Measurements from ENCODE around the gene RHOT2. TPM values are rescaled to one million over a fixed set of nuclear protein-coding genes. Genes with fewer than 3 reads are reported as not detected.

RHOT2 gene
- total and polyA plus RNA-seq, 10 of the 15 experiments (the other 5 are each of a cell fraction or from before 2014, with no cell fraction given), result 3.7 to 174 (median 69.8) TPM

GRCh38 chr16:636206-637080 is 31.5 kb upstream of the RHOT2 start, which contains the start of gene METTL26:
METTL26 (minus strand) TSS chr16:636305; CDS start chr16:636290, 15 bp downstream.
- H3K79me2 ChIP-seq (ENCODE audit: control insufficient read depth, insufficient read depth, low read length), result peaks cover 20% of the 10 kb centered on the region
- H4K20me1 ChIP-seq (ENCODE audit: control insufficient read depth, insufficient read depth), result no peaks in the 10 kb centered on the region
- H3K4me3 ChIP-seq, result peak within 1 kb of the TSS; percentile 88
- CTCF ChIA-PET, result interaction anchor here (1.1 to 1.5 kb wide), 5 partner anchors 12 to 59 kb away, joined by 4 to 11 read pairs (median 4); partner anchors contain the start of genes RHOT2 and WDR90
- H2AFZ ChIP-seq (ENCODE audit: control insufficient read depth, low read depth, low read length), result peak within 1 kb of the TSS; percentile 98
- intact Hi-C loops (cut with micrococcal nuclease; ENCODE audit: unreplicated experiment), result loop anchor here (1.0 to 5.0 kb wide), 3 partner anchors 46 to 109 kb away; partner anchors contain the start of genes CAPN15, JMJD8 and STUB1
- peaks cover 13% of the 10 kb centered on the region for H3K4me1 ChIP-seq (ENCODE audit: control insufficient read depth, insufficient read depth, low read length)
- ATAC-seq (peak; percentile 92), FAIRE-seq (peak; percentile 95), DNase-seq (ENCODE audit: low read depth, low spot score) (peak; percentile 68)
- no peaks in the 10 kb centered on the region for H3K9me3 ChIP-seq (replicated peaks; ENCODE audit: control insufficient read depth, insufficient read depth, low read length)
- peak within 1 kb of the TSS; percentile 91 for H3K4me2 ChIP-seq (ENCODE audit: control insufficient read depth, insufficient read depth)
- H3K27ac ChIP-seq (ENCODE audit: control insufficient read depth, insufficient read depth), result peak within 1 kb of the TSS; percentile 82
- POLR2A ChIA-PET, result interaction anchor here (0.6 to 1.9 kb wide), 12 partner anchors 11 to 1136 kb away, joined by 3 to 5 read pairs (median 4); partner anchors contain the start of genes RHOT2 and WDR90
- under 1% methylated on average over 86 of the region's 91 CpGs for WGBS (ENCODE audit: insufficient coverage, insufficient replicate concordance, low lambda C conversion rate, missing lambda C conversion rate)
- in situ Hi-C loops (cut with MboI), result no loop called here
- no peaks in the 10 kb centered on the region for H3K27me3 ChIP-seq (replicated peaks in 1 of 2; ENCODE audit: control insufficient read depth in 2 of 2, insufficient read depth in 2 of 2, low read length in 1 of 2)
- RAD21 ChIA-PET (ENCODE audit: unreplicated experiment), result interaction anchor here (0.6 to 2.0 kb wide), 4 partner anchors 13 to 110 kb away, joined by 3 to 13 read pairs (median 4); partner anchors contain the start of genes CAPN15, RHBDL1 and WDR90
- peaks cover 0 to 4% of the 10 kb centered on the region in 2 experiments; a peak in 3 of 4 replicates for H3K36me3 ChIP-seq (ENCODE audit: control insufficient read depth in 2 of 2, insufficient read depth in 2 of 2, low read length in 1 of 2)
- SMC1A ChIA-PET (ENCODE audit: uncharacterized antibody, unreplicated experiment), result interaction anchor here (1.6 kb wide), 1 partner anchor 12 kb away, joined by 5 read pairs; no protein-coding TSS in a partner anchor
- H3K9ac ChIP-seq (ENCODE audit: control insufficient read depth, insufficient read depth, low read length), result peak within 1 kb of the TSS; percentile 85
- BruUV-seq (replicated peaks), result no TSS peak
- TF ChIP-seq IKZF1 (conservative IDR thresholded peaks at IDR 0.05) (peak; percentile 99), MAX (IDR thresholded peaks at IDR 0.05; ENCODE audit: low read depth, low read length) (peak; percentile 66), PAX5 (IDR thresholded peaks at IDR 0.05; ENCODE audit: borderline replicate concordance, low read depth, low read length) (peak; percentile 81; the same call in 1 of the 2 replicates), HDAC6 (IDR thresholded peaks at IDR 0.05; ENCODE audit: unreplicated experiment) (no peak), NR2C2 (IDR thresholded peaks at IDR 0.05; ENCODE audit: borderline replicate concordance, control insufficient read depth, insufficient read length, low read depth) (no peak), RAD21 (IDR thresholded peaks at IDR 0.05; ENCODE audit: insufficient read depth, low read depth, low read length) (no peak), ZSCAN29 (IDR thresholded peaks at IDR 0.05) (peak; percentile 86), SKIL (IDR thresholded peaks at IDR 0.05; ENCODE audit: low read depth, poor library complexity, severe bottlenecking) (peak; percentile 81), ZNF622 (IDR thresholded peaks at IDR 0.05) (no peak), STAT3 (IDR thresholded peaks at IDR 0.05; ENCODE audit: low read depth, low read length) (no peak), TARDBP (IDR thresholded peaks at IDR 0.05; ENCODE audit: borderline replicate concordance) (peak; percentile 94)
- TF ChIP-seq, protein P1, sequence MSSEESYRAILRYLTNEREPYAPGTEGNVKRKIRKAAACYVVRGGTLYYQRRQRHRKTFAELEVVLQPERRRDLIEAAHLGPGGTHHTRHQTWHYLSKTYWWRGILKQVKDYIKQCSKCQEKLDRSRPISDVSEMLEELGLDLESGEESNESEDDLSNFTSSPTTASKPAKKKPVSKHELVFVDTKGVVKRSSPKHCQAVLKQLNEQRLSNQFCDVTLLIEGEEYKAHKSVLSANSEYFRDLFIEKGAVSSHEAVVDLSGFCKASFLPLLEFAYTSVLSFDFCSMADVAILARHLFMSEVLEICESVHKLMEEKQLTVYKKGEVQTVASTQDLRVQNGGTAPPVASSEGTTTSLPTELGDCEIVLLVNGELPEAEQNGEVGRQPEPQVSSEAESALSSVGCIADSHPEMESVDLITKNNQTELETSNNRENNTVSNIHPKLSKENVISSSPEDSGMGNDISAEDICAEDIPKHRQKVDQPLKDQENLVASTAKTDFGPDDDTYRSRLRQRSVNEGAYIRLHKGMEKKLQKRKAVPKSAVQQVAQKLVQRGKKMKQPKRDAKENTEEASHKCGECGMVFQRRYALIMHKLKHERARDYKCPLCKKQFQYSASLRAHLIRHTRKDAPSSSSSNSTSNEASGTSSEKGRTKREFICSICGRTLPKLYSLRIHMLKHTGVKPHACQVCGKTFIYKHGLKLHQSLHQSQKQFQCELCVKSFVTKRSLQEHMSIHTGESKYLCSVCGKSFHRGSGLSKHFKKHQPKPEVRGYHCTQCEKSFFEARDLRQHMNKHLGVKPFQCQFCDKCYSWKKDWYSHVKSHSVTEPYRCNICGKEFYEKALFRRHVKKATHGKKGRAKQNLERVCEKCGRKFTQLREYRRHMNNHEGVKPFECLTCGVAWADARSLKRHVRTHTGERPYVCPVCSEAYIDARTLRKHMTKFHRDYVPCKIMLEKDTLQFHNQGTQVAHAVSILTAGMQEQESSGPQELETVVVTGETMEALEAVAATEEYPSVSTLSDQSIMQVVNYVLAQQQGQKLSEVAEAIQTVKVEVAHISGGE (CRISPR knock-in tag; IDR thresholded peaks at IDR 0.05), result no peak

Data from GM12878 (cell line).